GM18499 (cell line): ENCODE data around the gene SMG6.

ENCODE experiments used
- ATAC-seq: cut with Tn5 transposase; IDR thresholded peaks from one replicate; pipeline ENCODE4 v1.9.1; 2021; ENCODE audit warnings: moderate number of reproducible peaks; ENCODE audit not compliant: insufficient read depth, unreplicated experiment

The SMG6 gene

GRCh38 chr17:2040942-2041560 lies 262.5 kb downstream of the SMG6 start:
- no peak for ATAC-seq

- ATAC-seq, result no peak
Measured at GRCh38 chr17:2040219-2040827, 263.3 kb downstream of the SMG6 start.

GRCh38 chr17:2037155-2037554 lies 266.4 kb downstream of the SMG6 start:
- no peak for ATAC-seq

- no peak for ATAC-seq
Measured at GRCh38 chr17:2035541-2036488, 267.8 kb downstream of the SMG6 start.

- ATAC-seq, result no peak
Measured at GRCh38 chr17:2034806-2035540, 268.6 kb downstream of the SMG6 start.

GRCh38 chr17:2034157-2034556 lies 269.4 kb downstream of the SMG6 start:
- no peak for ATAC-seq

- ATAC-seq, result no peak
Measured at GRCh38 chr17:2033153-2033552, 270.4 kb downstream of the SMG6 start.

GRCh38 chr17:2030779-2031163 lies 272.8 kb downstream of the SMG6 start:
- no peak for ATAC-seq

GRCh38 chr17:2029911-2030778 lies 273.4 kb downstream of the SMG6 start, which contains the start of gene DPH1:
Gene DPH1 (plus strand): TSS chr17:2030153. CDS start chr17:2030170, 17 bp downstream.
- ATAC-seq, result peak; percentile 52

- no peak for ATAC-seq
Measured at GRCh38 chr17:2028737-2029136, 274.8 kb downstream of the SMG6 start.

- no peak for ATAC-seq
Measured at GRCh38 chr17:2028234-2028614, 275.4 kb downstream of the SMG6 start.

- ATAC-seq, result no peak
Measured at GRCh38 chr17:2027528-2028233, 275.9 kb downstream of the SMG6 start.

GRCh38 chr17:2025622-2026309 lies 277.8 kb downstream of the SMG6 start:
- ATAC-seq, result no peak

GRCh38 chr17:2025220-2025621 lies 278.4 kb downstream of the SMG6 start, which contains the start of gene RTN4RL1:
Gene RTN4RL1 (minus strand): TSS chr17:2025334. CDS start chr17:2024865, 469 bp downstream.
- ATAC-seq, result no peak

- no peak for ATAC-seq
Measured at GRCh38 chr17:2024572-2025219, 278.9 kb downstream of the SMG6 start.

- no peak for ATAC-seq
Measured at GRCh38 chr17:2023692-2024571, 279.7 kb downstream of the SMG6 start.

- ATAC-seq, result no peak
Measured at GRCh38 chr17:2023256-2023655, 280.3 kb downstream of the SMG6 start.
